NOMO-1 treated with dmso at 0.1 percent for 144 hours (cell line): Measurements from ENCODE around the gene NR2F1-AS1.
"Not testable (repeated sequence)": the region's sequence is repeated elsewhere in the genome, so short reads cannot be mapped to it uniquely, and the experiment has no call there.

Experiments used
- DNase-seq: peaks from one replicate; lab custom pipeline; 2025; ENCODE audit not compliant: unreplicated experiment; lab: John Stamatoyannopoulos, UW

Gene NR2F1-AS1

DNA sequence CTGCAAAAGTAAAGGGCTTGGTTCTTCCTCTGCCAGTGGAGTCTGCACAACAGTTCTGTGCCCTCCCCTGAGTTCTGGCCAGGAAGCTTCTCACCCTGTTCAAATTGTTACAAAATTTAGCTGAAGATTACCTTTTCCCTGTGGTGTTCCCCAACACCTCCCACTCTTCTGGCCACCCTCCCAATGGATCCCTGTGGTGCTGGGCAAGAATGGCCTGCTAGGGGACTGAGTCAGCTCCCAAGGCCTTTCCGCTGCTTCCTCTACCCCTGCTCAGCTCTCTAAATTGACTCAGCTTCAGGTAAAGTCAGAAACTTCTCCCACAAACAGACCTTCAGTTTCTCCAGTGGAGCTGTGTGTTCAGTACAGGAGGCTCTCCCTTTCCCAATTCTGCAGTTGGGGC lies 186.0 kb downstream of the NR2F1-AS1 start:
- no peak for DNase-seq

DNA sequence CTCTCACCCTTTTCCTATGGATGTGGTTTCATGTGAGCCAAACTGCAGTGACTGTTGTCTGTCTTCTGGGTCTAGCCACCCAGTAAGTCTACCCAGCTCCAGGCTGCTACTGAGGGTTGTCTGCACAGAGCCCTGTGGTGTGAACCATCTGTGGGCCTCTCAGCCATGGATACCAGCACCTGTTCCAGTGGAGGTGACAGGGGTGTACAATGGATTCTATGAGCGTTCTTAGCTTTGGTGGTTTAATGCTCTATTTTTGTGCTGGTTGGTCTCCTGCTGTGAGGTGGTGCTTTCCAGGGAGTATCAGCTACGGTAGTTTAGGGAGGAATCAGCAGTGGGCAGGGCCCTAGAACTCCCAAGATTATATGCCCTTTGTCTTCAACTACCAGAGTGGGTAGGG lies 186.7 kb downstream of the NR2F1-AS1 start:
- DNase-seq = no peak

DNA sequence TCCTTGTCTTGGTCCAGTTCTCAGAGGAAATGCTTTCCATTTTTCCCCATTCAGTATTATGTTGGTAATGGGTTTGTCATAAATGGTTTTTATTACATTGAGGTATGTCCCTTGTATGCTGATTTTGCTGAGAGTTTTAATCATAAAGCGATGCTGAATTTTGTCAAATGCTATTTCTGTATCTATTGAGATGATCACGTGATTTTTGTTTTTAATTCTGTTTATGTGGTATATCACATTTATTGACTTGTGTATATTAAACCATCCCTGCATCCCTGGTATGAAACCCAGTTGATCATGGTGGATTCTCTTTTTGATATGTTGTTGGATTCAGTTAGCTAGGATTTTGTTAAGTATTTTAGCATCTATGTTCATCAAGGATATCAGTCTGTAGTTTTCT lies 189.8 kb downstream of the NR2F1-AS1 start:
- not testable (repeated sequence) for DNase-seq

DNA sequence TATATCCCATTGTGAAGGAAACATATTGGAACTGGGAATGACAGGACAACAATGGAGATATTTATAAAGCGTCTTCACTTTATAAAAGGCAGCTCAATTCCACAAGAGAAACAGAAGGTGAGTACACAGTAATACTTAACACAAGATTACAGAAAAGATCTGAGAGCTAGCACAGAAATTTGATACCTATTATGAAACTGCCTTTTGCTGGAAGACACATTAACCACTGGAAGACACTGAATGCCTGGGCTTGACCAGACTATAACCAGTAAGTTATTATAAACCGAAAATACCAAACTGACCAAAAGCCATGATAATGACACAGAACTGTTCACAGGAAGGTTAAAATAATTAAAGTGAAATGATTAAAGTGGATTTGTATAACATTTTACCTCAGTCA lies 195.4 kb downstream of the NR2F1-AS1 start:
- DNase-seq = no peak

DNA sequence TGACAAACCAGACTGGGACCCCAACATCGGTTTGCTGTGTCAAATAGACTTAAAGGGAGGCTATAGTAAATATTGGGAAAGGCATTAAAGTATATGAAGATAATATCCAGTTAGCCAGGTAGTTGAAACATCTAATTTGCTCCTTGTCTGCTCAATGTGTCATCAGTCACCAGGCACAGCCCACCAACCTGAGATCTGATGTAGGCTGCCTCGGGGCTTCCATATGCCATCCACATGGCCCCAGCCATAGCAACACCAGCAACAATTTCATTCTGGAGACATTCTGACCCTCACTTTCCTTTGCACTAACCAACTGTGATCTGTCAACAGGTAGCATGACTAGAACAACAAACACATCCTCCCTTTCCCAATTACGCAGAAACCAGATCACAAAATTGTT lies 196.0 kb downstream of the NR2F1-AS1 start:
- no peak for DNase-seq

DNA sequence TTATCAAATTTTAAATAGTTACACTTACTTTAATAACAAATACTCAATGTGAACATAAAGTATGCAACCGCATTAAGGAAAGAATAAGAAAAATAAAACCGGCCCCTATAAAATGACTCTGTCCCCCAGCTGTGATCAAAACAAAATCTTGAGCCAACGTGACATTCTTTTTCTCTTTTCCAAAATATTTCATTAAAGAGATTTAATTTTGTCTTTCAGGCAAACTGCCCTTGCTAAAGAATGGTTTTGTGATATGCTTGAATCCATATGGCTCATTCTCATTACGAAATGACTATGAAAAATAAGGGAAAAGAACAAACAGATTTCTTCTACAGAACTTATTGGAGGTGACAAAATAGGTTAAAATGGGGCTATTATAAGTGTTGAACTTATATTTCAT lies 197.0 kb downstream of the NR2F1-AS1 start:
- DNase-seq = no peak

DNA sequence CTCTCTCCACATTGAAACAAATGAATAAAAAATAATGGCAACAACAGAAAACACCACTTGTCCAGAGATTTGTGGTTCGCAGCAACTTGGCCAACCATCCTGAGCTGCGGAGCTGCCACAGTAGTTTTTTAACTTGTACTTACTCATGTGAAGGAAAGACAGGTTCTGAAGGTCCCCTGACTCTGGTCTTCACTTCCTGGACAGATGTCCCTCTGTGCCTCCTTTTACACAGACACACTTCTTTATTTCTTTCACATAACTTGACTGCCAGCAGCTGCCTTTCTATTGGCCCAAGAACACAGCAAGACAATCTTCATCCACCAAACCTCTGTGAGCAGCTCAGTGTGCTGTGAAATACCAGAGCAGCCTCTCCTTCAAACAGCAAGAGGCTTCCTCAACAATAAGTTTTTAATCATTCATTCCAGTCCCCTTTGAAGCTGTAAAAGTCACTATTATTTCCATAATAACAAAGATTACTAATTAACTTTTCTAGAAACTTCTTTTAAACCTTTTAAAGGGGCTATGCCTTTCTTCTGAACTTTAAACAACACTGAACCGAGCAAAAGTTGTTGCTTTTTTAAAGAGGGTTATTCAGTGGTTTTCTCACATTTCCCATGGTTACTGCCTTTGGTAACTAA lies 198.7 kb downstream of the NR2F1-AS1 start:
- no peak for DNase-seq

DNA sequence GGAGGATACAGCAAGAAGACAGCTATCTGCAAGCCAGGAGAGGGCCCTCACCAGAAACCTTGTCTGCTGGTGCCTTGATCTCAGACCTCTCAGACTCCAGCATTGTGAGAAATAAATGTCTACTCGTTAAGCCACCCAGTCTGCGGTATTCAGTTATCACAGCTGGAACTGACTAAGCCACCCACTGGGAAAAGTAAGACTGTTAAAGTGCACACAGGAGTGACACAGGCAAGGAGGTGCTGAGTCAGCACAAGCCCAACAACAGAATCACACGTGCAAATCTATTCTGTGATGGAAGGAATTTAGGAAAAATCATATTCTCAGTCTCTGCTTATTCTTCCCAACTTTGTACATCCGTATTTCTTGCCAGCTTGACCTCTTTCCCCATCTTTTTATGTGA lies 200.0 kb downstream of the NR2F1-AS1 start:
- DNase-seq = no peak

DNA sequence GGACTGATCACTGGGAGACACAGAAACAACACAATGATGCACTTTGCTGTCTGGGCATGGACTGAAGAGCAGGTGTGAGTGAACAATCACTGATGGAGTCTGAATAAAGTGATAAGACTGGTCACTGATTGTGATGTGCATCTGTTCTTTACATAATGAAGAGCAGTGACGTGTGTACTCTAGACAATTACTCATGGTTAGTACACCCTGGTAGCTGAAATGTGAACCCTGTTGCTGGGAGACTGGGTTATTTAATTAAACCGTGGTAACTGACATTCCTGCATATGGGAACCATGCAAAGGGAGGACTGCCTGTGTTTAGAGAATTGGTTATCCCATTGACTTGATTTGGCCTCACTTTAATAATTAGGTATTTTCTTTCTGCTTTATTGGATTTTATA lies 202.9 kb downstream of the NR2F1-AS1 start:
- no peak for DNase-seq

DNA sequence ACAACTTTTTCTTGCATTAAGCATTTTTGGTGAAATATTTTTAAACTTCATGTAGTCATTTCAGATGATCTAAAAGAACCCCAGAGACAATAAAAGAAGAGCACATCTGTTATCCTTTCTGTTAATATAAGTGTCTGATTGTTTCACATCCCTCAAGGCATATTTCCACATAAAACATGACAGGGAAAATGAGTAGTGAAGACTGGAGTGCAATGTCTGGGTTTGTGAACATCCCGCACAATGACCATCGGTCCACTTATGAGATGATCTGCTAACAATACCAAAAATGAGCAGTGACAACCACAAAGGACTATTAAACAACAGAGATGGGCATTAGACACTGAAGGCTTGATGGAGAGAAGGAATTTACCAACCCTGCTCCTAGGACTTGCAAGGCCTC lies 209.1 kb downstream of the NR2F1-AS1 start:
- no peak for DNase-seq

DNA sequence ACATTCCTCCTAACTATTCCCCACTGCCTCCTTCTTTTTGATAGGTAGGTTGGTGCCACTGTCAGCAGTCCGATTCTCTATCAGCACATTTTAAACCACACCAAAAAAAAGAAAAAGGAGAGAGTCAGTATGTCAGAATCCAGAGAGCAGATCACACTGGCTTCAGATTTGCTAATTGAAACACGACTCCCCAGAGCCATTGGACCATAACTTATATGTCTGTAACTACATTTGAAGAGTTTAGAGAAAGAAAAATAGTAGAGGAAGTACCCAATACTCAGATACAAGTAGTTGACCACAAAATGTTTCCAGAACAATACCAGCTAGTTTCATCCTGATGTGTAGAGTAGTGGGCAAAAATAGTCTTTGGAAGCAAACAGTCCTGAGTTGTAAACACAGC lies 216.6 kb downstream of the NR2F1-AS1 start:
- DNase-seq = no peak

DNA sequence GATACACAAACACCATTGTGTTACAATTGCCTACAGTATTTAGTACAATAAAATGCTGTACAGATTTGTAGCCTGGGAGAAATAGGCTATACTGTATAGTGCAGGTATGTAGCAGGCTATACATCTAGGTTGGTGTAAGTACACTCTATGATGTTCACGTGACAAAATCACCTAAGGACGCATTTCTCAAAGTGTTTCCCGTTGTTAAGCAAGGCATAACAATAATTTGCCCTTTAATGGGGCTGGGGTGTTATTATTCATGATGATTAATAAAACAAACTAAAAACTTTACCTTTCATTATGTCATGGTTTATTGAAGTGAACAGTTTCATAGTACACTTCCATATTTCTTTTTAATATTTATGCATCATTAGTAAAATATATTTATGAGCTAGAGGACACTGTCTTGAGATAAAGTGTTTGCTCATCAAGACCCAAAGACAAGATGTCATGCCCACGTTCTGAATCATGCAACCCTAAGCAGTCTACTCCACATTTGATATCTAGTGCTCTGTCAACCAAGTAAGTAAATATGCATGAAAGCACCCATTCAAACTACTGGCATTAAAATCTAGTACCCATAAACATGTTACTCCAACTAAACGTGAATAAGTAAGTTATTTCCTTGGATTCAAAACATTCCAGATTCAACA lies 220.5 kb downstream of the NR2F1-AS1 start:
- no peak for DNase-seq

DNA sequence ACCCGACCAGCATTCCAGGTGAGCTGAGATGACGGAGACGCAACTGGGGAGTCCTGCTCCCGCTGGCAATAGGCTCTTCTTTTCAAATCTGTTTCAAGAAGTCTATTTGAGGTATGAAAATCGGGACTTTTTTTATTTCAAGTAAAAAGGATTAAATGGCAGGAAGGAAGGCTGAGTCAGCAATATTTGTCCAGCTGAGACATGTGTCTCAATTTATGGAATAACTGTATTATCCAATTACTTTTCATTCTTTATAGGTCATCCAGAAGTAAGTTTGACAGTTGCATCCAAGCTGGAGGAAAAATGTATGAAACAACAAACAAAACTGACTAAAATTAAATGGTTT lies 221.1 kb downstream of the NR2F1-AS1 start:
- DNase-seq = no peak
